Measurements from ENCODE around the gene TANC1.

TANC1 gene

GRCh38 chr2:158993721-158994587, 25.5 kb downstream of the TANC1 start:
- DNase-seq (ENCODE audit: extremely low read depth in 1 of 2, low read depth in 1 of 2): no peak

GRCh38 chr2:158994920-158995676, 26.7 kb downstream of the TANC1 start:
- DNase-seq (ENCODE audit: extremely low read depth in 1 of 2, low read depth in 1 of 2): no peak

- DNase-seq (ENCODE audit: extremely low read depth in 1 of 2, low read depth in 1 of 2): no peak
Observed at GRCh38 chr2:158995677-158996049, 27.2 kb downstream of the TANC1 start.

- DNase-seq (ENCODE audit: extremely low read depth in 1 of 2, low read depth in 1 of 2): no peak
Observed at GRCh38 chr2:158996378-158996993, 28.0 kb downstream of the TANC1 start.

GRCh38 chr2:158997037-158997790, 28.8 kb downstream of the TANC1 start:
- no peak for DNase-seq (ENCODE audit: extremely low read depth in 1 of 2, low read depth in 1 of 2)

GRCh38 chr2:158998551-158999248, 30.3 kb downstream of the TANC1 start:
- no peak for DNase-seq (ENCODE audit: extremely low read depth in 1 of 2, low read depth in 1 of 2)

GRCh38 chr2:158999458-158999857, 31.0 kb downstream of the TANC1 start:
- no peak for DNase-seq (ENCODE audit: extremely low read depth in 1 of 2, low read depth in 1 of 2)

GRCh38 chr2:159000072-159000471, 31.6 kb downstream of the TANC1 start:
- no peak for DNase-seq (ENCODE audit: extremely low read depth in 1 of 2, low read depth in 1 of 2)

- DNase-seq (ENCODE audit: extremely low read depth in 1 of 2, low read depth in 1 of 2): no peak
Observed at GRCh38 chr2:159002462-159003111, 34.1 kb downstream of the TANC1 start.

GRCh38 chr2:159003555-159003954, 35.1 kb downstream of the TANC1 start:
- DNase-seq (ENCODE audit: extremely low read depth in 1 of 2, low read depth in 1 of 2): no peak

GRCh38 chr2:159004849-159005248, 36.4 kb downstream of the TANC1 start:
- no peak for DNase-seq (ENCODE audit: extremely low read depth in 1 of 2, low read depth in 1 of 2)

GRCh38 chr2:159009940-159010339, 41.5 kb downstream of the TANC1 start:
- no peak for DNase-seq (ENCODE audit: extremely low read depth in 1 of 2, low read depth in 1 of 2)

- DNase-seq (ENCODE audit: extremely low read depth in 1 of 2, low read depth in 1 of 2): no peak
Observed at GRCh38 chr2:159010340-159010739, 41.9 kb downstream of the TANC1 start.

GRCh38 chr2:159010963-159011362, 42.5 kb downstream of the TANC1 start:
- DNase-seq (ENCODE audit: extremely low read depth in 1 of 2, low read depth in 1 of 2): no peak

GRCh38 chr2:159012142-159012541, 43.7 kb downstream of the TANC1 start:
- DNase-seq (ENCODE audit: extremely low read depth in 1 of 2, low read depth in 1 of 2): no peak

- no peak for DNase-seq (ENCODE audit: extremely low read depth in 1 of 2, low read depth in 1 of 2)
Observed at GRCh38 chr2:159013103-159013502, 44.7 kb downstream of the TANC1 start.

- DNase-seq (ENCODE audit: extremely low read depth in 1 of 2, low read depth in 1 of 2): no peak
Observed at GRCh38 chr2:159015174-159015573, 46.7 kb downstream of the TANC1 start.

GRCh38 chr2:159015823-159016222, 47.4 kb downstream of the TANC1 start:
- no peak for DNase-seq (ENCODE audit: extremely low read depth in 1 of 2, low read depth in 1 of 2)

GRCh38 chr2:159017837-159018236, 49.4 kb downstream of the TANC1 start:
- DNase-seq (ENCODE audit: extremely low read depth in 1 of 2, low read depth in 1 of 2): no peak

- DNase-seq (ENCODE audit: extremely low read depth in 1 of 2, low read depth in 1 of 2): no peak
Observed at GRCh38 chr2:159019021-159019420, 50.6 kb downstream of the TANC1 start.
